Mononuclear cell (primary cell): ENCODE measurements around the gene ARID5B. TPM values are rescaled to one million over a fixed set of nuclear protein-coding genes. Genes with fewer than 3 reads are reported as not detected.
A peak's percentile ranks its signal among the peaks of the same experiment; 100 is the strongest.

Experiments used
- H3K27me3 ChIP-seq: 2 replicates; pipeline ENCODE4 v1.6.0; 2011; ENCODE audit warnings: low read length, control low read depth; ENCODE audit not compliant: insufficient read depth
- H3K4me1 ChIP-seq: 2 replicates; pipeline ENCODE4 v1.5.1; 2011; ENCODE audit warnings: mild to moderate bottlenecking, low read length, control low read depth; ENCODE audit not compliant: insufficient read depth
- H3K4me3 ChIP-seq: 2 replicates; pipeline ENCODE4 v1.5.1; 2011; ENCODE audit warnings: mild to moderate bottlenecking, low read length, moderate library complexity
- H3K9me3 ChIP-seq: 2 replicates; pipeline ENCODE4 v1.5.1; 2011; ENCODE audit warnings: low read depth, mild to moderate bottlenecking, control low read depth, low read length
- total RNA-seq: library from RNA; depleted of rRNA; stranded (reverse); fragments of >200 nt; gene quantifications from one replicate; pipeline ENCODE4 v1.2.3, GENCODE V29; 2012

Gene ARID5B
- total RNA-seq, 1 donor, result 52.9 TPM

GRCh38 chr10:62080905-62081304, 179.4 kb downstream of the ARID5B start:
- Histone ChIP-seq H3K4me3 (no peak overlapping the region), H3K9me3 (no peaks in the 10 kb centered on the region), H3K4me1 (peaks cover 50% of the 10 kb centered on the region), H3K27me3 (no peaks in the 10 kb centered on the region)

- H3K4me3 ChIP-seq, result no peak overlapping the region
Measured at GRCh38 chr10:62081341-62082270, 180.1 kb downstream of the ARID5B start.

DNA sequence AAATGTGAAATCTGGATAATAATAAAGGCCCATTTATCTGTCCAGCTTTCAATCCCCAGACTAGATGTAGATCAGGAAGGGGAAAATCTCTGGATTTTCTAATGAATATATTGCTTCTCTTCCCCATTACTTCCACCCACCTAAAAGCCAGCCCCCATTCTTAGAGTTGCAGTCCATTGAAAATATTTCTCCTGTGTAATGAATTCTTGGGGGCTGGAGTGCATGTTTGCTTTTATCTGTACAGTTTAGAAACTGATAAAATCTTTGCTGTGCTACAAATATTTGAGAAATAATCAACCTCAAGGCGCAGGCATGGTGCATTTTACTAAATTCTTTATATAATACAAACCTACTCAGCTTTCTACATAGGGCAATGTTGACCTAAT, 180.8 kb downstream of the ARID5B start:
- Histone ChIP-seq H3K4me3 (no peak overlapping the region), H3K27me3 (no peaks in the 10 kb centered on the region), H3K9me3 (no peaks in the 10 kb centered on the region), H3K4me1 (peaks cover 44% of the 10 kb centered on the region)

More at GRCh38 chr10:62081341-62082270, 180.1 kb downstream of the ARID5B start:
- H3K4me1 ChIP-seq, result peaks cover 48% of the 10 kb centered on the region
- H3K9me3 ChIP-seq, result no peaks in the 10 kb centered on the region
- H3K27me3 ChIP-seq, result no peaks in the 10 kb centered on the region

GRCh38 chr10:62082729-62083411, 181.4 kb downstream of the ARID5B start:
- Histone ChIP-seq H3K4me3 (peak overlapping the region; percentile 1), H3K9me3 (no peaks in the 10 kb centered on the region), H3K27me3 (no peaks in the 10 kb centered on the region), H3K4me1 (peaks cover 44% of the 10 kb centered on the region)

DNA sequence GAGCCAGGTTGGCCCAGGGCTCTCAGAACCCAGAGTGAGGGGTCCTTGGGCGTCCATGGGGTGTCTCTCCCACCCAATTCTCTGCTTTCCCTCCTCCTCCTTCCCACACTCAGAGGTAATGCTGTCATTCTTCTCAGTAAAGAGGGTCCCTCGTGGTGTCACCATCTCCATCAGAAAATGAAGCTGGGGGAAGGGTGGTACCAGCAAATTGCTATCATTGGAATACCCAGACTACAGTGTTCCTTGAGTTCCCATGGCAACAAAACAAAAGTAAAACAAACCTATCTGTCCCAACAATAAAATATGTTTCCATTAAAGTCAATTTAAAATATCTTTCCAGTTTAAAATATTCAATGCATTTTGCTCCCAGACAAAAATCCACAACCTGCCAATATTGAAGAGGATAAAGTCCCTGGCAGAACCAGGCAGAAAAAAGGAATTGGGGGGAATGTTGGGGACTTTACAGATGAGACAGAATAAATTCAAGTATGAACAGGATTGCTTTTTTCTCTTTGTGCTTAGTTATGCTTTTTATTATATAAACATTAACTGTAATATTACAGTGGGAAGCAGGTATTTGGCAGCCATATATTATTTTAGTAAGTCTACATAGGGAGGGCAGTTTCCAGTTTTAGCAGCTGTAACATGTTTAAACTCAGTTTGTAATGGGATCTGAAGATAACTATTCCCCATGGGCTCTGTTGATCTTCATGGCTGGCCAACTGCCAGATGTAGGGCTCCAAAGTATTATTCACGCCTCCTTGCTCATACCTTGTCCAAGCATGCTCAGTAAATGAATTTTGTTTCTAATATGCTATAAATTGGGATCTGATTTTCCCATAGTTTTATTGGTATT, 182.1 kb downstream of the ARID5B start:
- Histone ChIP-seq H3K9me3 (no peaks in the 10 kb centered on the region), H3K4me1 (peaks cover 43% of the 10 kb centered on the region), H3K4me3 (no peak overlapping the region), H3K27me3 (no peaks in the 10 kb centered on the region)

- peaks cover 37% of the 10 kb centered on the region for H3K4me1 ChIP-seq
Measured at GRCh38 chr10:62084451-62084850, 183.0 kb downstream of the ARID5B start.

DNA sequence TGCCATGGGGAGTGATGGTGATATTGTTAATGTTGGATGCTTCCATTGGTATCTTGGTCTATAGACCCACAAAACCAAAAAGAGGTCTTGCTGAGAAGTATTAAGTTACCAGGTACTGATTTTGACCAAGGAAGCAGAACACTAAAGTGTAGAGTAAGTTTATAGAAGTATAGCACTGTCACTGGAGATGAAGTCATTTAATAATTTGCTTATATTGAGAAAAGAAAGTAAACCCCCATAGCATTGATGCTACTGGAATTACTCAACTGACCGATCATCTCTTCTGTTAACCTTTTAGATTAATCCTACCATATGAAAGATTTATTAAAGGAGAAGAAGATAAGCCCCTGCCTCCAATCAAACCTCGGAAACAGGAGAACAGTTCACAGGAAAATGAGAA, 183.9 kb downstream of the ARID5B start:
- H3K4me1 ChIP-seq, result peaks cover 35% of the 10 kb centered on the region
- no peak overlapping the region for H3K4me3 ChIP-seq
- no peaks in the 10 kb centered on the region for H3K27me3 ChIP-seq
- no peaks in the 10 kb centered on the region for H3K9me3 ChIP-seq

More at GRCh38 chr10:62084451-62084850, 183.0 kb downstream of the ARID5B start:
- Histone ChIP-seq H3K27me3 (no peaks in the 10 kb centered on the region), H3K4me3 (no peak overlapping the region), H3K9me3 (no peaks in the 10 kb centered on the region)

GRCh38 chr10:62085821-62086220, 184.3 kb downstream of the ARID5B start:
- no peaks in the 10 kb centered on the region for H3K27me3 ChIP-seq
- no peaks in the 10 kb centered on the region for H3K9me3 ChIP-seq
- H3K4me3 ChIP-seq, result no peak overlapping the region
- peaks cover 31% of the 10 kb centered on the region for H3K4me1 ChIP-seq

GRCh38 chr10:62087329-62087728, 185.8 kb downstream of the ARID5B start:
- peaks cover 16% of the 10 kb centered on the region for H3K4me1 ChIP-seq

GRCh38 chr10:62088786-62089185, 187.3 kb downstream of the ARID5B start:
- Histone ChIP-seq H3K4me1 (peaks cover 3% of the 10 kb centered on the region), H3K27me3 (no peaks in the 10 kb centered on the region), H3K9me3 (no peaks in the 10 kb centered on the region), H3K4me3 (no peak overlapping the region)

More at GRCh38 chr10:62087329-62087728, 185.8 kb downstream of the ARID5B start:
- Histone ChIP-seq H3K4me3 (no peak overlapping the region), H3K27me3 (no peaks in the 10 kb centered on the region), H3K9me3 (no peaks in the 10 kb centered on the region)

GRCh38 chr10:62092301-62093030, 191.0 kb downstream of the ARID5B start:
- Histone ChIP-seq H3K9me3 (no peaks in the 10 kb centered on the region), H3K4me1 (no peaks in the 10 kb centered on the region), H3K4me3 (no peak overlapping the region), H3K27me3 (no peaks in the 10 kb centered on the region)

- no peaks in the 10 kb centered on the region for H3K27me3 ChIP-seq
- no peaks in the 10 kb centered on the region for H3K4me1 ChIP-seq
- no peak overlapping the region for H3K4me3 ChIP-seq
- no peaks in the 10 kb centered on the region for H3K9me3 ChIP-seq
Measured at GRCh38 chr10:62093863-62094291, 192.4 kb downstream of the ARID5B start.

DNA sequence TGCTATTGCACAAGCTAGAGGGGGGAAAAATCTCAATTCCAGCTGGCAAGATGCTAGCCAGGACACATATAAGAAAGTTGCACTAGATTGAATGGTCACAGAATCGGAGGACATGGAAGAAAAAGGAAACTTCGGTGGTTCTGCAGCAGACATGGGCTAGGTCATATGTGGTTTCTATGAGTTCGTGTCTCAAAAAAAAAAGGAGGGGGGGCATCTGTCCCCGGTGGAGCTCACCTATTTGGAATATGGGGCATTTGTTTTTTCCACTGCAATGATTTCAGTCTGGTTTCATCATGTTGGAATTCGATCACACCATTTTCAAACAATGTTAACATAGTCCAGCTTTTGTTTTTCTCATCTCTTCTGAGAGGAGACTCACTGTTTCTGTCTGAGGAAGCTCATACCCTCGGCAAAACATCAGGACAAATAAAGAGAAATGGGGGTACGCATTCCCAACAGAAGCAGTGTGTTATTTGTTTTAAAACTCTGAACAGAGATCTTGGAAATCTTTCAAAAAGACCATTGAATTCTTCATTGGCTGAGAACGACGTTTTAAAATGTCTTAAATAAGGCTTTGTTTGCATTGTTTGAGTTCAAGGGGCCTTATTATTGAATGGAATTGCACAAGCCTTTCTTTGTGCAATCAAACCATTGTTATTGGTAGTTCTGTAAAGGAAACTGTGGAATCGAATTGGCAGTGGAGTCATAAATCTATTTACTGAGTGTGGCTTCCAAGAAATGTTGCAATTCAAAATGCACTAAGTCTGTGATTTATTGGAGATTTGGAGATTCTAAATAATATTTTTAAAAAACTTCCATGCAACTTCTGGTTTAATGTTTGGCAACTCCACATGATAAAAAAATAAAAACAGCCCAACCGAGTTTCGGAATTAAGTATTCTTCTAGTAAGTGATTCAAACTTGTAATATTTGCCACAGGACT, 194.0 kb downstream of the ARID5B start:
- Histone ChIP-seq H3K27me3 (no peaks in the 10 kb centered on the region), H3K9me3 (no peaks in the 10 kb centered on the region), H3K4me1 (no peaks in the 10 kb centered on the region), H3K4me3 (no peak overlapping the region)
